CD4-positive, alpha-beta T cell treated with Interleukin-6 for 4 hours (primary cell): Measurements from ENCODE around the gene MRPS6.

Experiments used
- DNase-seq: peaks from one replicate; pipeline ENCODE4 v3.0.0-alpha.2; 2020; ENCODE audit warnings: mixed read lengths

MRPS6 gene

DNA sequence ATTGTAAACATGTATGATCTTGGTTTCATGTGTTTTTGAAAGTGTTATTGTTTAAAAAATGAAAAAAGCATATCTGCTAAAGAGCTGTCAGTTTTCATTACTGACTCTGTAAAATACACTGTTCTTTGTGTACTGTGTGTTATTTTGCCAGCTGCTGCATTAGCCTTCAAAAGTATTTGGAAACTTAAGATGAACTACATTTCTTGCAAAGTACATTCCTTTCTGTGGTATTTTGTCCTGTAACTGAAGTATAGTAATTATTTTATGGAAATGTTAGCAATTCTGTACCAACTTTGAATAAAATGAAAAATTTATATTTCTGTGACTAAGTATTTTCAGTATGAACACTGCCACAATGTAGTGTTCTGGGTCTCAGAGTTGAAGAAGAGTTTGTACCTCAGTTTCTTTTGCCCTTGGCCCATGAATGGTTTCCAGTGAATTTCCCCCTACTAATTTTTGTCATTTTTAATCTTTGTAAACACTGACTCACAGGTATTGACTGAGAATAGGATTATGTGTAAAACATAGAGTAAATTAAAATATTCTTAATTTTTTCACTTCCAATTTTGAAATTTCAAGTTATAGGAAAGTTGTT is 32.7 kb downstream of the MRPS6 start:
- no peak for DNase-seq

DNA sequence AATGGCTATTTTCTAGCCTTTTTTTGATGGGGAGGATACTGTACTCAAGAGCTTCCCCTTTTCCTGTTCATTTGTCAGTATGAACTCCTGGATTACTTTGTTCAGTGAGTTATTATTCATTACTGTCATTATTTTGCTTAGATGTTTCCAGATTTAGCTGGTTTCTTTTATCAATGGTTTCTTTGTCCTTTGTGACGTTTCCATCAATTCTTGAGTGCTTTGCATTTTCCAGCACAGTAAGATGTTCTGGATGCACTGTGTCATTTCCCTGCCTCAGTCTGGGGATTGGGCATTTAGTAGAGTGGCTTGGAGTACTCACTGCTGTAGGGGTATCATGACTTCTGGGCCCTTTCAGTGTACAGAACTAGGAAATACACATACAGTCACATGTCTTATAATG is 34.2 kb downstream of the MRPS6 start:
- DNase-seq: no peak

DNA sequence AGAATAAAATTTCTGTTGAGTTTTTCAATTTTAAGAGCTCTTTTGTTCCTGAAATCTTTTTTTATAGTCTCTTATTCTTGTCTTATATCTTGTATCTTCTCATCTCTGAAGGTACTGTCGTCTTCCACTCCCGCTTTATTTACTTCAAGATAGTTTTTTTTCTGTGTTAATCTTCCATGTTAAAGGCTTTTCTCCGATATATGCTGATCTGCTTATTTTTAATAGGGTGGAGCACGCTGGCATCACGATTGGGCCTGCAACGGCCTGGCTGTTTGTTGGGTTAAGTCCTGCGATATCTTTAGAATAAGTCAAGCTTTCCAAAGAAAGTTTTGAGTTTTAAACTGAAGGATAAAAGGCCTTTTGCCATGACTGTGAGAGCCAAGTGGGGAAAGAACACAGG is 35.7 kb downstream of the MRPS6 start:
- DNase-seq: no peak

DNA sequence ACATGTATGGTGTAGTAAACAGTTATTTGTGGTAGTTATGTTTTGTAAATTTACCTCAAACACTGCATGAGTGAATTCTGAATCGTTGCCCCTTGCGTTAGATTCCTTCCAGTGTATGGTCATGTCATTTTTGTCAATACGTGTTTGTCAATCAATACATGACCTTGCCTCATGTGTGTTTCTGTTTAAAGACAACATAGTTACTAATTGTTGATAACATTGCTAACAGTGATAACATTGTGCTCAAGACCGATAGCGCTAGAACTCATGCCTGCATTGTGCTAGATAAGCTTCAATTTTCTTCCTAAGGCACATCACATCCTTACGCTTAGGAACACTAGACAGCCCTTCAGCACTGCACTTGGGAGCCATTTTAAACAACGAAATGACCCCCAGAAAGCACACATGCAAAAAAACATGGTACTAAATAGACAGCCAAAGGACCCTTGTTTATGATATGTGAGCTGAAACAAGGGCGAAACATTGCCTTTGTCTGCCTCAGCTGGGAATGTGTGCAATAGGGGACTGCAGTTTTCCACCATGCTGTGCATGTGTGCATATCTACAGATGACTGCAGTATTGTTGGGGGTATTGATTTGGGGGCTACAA is 37.3 kb downstream of the MRPS6 start:
- no peak for DNase-seq

DNA sequence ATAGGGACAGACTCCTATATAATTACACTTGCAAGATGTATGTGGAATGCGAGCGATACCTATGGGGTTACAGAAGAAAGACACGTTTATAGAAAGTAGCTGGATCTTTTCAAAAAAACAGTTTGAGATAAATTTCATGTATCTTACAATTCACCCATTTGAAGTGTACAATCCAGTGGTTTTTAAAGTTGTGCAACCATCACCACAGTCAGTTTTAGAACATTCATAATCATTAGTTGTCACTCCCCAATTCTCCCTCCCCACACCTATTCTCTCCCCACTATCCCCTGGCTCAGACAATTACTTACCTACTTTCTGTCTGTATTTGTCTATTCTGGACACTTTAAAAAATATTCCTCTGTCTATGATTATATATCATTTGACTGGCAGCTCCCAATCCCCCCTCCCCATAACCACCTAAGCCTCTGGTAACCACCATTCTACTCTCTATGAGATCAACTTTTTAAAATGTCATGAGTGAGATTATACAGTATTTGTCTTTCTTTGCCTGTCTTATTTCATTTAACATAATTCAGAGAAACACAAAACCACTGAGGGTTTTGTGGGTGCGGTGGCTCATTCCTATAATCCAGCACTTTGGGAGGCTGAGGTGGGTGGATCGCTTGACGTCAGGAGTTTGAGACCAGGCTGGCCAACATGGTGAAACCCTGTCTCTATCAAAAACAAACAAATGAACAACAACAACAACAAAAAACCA is 39.1 kb downstream of the MRPS6 start:
- DNase-seq: no peak

DNA sequence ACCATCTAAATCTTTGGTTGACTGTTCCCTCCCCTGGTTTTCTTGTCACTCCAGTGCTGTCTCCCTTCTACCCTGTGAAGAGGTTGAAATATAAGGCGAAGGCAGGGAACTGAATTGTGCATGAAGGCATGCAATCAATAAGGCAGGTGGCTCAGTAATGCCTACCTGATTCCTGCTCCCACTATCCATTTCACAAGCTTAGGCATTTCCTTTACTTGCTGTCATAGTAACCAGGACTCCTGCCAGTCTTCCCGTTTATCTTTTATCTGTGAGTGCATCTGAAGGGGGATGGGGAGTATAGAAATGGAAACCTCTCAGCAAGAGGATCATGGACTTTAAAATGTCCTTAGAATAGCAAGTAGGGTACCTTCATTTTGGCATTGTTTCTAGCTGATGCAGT is 40.5 kb downstream of the MRPS6 start:
- DNase-seq: no peak

DNA sequence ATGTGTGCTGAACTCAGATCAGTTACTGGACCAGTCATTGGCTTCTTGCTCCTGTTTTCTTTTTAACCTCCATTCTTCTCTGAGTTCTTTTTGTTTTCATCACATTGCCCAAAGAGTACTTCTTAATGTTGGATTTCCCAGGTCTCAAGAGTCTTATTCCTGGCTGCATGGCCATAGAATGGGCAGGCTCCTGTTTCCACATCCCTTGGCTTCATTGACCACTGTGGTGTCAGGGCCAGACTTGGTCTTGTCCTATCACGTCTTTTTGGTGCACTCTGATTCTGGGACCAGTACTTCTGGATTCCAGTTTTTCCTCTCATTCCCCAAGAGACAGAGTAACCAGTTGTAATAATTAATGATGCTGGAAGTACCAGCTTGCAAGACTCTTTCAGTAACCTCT is 41.8 kb downstream of the MRPS6 start:
- no peak for DNase-seq

DNA sequence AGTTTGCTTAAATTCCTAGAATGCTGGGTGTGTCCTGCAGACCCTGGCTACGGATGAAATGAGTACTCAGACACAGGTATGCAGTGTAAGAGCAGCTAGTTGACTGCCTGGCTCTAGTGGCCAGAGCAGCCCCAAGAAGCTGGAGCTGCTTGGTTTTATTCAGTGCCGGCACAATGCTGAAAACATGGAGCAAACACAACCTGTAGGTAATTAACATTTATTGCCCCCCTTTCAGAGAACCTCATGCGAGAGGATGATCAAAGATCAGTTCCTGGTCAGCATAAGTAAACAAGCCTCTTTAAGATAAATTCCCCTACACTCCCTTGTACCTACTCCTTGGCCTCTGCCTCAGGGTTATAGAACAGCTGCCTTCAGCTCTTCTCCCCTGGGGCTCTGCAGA is 43.2 kb downstream of the MRPS6 start:
- no peak for DNase-seq

DNA sequence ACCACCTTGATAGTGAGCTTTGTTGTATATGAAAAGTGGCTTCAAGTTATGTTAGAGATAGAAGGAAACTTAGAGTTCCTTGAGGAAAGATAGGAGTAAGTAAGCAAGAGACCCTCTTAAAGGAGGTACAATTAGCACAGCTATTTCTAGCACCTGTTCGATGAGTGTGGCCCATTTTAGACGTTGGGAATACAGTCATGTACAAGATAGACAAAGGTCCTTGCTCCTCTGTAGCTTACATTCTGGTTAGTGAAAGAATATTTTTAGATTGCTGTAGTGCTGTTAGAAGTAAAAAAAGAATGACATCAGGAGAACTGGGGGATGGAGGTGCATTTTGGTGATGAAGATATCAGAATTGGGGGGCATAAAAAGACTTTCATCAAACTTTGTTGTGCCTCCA is 47.5 kb downstream of the MRPS6 start:
- no peak for DNase-seq

DNA sequence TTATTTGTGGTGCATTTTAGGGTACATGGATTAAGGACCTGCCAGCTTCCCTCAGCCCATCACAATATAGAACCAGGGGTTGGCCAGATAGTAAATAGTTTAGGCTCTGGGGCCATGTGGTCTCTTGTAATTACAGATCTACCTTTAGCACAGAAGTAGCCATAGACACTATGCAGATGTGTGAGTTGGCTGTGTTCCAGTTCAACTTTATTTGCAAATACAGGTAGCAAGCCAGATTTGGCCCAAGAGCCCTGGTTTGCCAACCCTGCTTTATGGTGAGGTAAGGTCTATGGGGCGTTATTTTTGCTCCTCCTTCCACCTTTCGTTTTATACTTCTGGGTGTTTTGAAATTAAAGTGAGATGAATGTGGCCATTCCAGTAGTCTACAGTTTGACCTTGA is 48.7 kb downstream of the MRPS6 start:
- no peak for DNase-seq

DNA sequence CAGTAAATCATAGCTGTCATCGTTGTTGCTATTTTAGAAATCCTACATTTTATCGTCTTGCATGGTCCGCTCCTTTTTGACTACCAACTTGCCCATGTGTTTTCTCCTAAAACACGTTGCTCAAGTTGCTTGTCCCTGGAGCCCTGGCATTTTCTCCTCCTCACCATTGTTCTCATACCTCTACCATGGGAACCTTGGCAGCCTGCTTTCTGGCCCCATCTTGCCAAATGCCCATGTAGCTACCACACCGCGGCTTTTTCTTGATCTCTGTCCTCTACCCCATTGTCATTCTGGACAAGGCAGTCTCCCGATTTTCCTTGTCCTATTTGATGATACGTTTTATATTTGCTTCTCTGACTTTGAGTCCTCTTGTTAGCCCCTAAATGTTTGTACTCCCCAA is 50.2 kb downstream of the MRPS6 start:
- no peak for DNase-seq

DNA sequence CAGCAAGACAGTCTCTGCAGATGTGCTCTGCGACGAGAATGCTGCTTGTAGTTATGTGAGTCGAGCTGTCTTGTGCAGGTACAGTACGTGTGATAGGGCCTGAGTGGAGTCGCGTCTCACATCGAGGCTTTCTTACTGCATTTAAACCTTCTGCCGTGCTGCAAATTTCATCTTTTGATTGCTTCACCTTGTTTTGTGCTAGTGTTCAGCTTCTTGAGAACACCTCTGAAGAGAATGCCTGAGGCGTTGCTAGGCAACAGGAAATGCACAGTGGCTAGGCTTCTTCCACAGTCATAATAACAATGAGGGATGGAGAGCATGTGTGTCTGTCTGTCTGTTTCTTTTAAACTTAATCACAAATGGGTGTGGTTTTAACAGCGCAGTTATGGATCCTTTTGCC is 52.9 kb downstream of the MRPS6 start:
- DNase-seq: peak; percentile 41

DNA sequence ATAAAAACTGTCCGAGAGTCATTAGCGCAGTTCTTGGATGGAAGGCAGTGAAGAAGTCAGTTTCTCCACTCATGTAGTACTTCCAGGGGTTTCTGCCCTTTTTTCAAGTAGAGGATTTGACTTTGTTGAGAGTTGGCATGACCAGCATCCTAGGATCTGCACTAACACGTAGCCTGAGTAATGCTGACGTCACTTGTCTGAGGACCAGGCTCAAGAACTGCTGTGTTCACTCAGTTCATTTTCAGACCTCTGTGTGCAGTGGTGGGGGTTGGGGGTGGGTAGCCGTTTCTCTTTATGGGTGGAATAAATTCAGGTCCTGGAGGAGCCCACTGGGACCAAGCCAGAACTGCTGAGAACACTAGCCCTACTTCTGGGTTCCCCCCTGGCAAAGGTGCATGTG is 53.3 kb downstream of the MRPS6 start:
- no peak for DNase-seq

DNA sequence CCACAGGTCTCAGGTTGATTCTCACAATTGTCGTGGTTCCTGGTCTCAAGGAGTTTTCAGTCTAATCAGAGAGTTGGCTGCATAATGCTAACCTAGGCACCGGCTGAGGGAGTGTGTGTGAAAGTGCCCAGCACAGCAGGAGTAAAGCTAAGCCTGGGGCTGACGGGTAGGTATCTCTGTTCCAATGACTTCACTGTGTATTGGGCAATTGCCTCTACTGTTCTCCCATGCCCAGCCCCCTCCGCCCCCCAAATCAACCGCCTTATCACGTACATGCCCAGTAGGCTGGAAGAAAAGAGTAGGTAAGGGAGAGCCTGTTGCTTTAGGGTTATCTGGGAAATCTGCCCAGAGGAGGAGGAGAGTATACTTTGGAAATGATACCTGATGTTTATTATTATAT is 54.7 kb downstream of the MRPS6 start:
- DNase-seq: no peak

DNA sequence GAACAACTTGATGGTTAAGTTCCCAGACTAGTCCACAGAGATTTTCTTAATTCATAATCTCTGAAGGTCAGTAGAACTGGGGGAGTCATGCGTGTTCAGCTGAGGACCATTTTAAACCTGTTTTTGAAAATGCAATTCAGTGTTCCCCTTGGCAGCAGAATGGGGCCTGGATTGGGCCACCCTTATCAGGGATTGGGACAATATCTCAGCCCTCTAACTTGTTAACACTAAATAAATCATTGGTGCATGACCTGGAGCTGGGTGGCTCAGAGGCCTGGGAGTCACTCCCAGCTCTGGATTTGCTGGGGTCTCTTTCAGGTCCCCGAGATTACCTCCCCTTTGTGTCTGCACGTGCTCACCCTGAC is 55.3 kb downstream of the MRPS6 start:
- no peak for DNase-seq

DNA sequence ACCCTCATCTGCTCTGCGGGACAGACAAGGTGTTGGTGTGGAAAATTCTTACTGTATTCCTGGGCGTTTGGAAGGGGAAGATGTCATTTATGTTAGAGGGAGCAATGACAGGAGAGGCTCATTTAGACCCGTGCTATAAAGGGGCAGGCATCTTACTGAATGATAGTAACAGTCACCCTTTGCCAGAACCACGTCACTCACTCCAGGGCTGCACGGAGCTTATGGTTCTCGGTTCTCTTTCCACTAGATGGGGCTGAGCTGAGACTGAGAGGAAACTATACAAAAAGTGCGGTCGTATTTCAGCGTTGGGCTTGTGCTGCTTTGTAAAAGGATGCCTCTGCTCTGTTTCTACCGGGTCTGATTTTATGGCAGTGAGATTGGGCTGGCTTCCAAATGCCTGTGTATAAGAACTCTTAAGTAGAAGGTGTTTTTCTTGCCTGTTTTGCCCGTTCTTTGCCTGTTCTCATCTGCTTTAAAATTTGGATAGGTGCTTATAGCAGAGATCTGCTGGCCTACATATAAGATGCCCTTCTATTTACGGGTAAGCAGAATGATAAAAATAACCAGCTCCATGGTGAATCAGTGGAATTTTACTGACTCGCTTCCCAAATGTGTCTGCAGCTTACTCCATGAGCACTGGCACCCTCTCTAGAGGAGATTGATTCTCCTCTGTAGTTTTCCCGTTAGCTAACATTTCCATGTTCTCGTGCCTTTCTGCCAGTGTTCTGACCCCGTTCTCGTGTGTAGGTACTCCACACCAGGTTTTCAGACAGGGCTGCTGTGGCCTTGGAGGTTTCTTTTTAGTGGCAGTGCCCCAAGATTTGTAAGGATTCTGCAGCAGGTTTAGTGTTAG is 55.9 kb downstream of the MRPS6 start:
- peak; percentile 69 for DNase-seq

DNA sequence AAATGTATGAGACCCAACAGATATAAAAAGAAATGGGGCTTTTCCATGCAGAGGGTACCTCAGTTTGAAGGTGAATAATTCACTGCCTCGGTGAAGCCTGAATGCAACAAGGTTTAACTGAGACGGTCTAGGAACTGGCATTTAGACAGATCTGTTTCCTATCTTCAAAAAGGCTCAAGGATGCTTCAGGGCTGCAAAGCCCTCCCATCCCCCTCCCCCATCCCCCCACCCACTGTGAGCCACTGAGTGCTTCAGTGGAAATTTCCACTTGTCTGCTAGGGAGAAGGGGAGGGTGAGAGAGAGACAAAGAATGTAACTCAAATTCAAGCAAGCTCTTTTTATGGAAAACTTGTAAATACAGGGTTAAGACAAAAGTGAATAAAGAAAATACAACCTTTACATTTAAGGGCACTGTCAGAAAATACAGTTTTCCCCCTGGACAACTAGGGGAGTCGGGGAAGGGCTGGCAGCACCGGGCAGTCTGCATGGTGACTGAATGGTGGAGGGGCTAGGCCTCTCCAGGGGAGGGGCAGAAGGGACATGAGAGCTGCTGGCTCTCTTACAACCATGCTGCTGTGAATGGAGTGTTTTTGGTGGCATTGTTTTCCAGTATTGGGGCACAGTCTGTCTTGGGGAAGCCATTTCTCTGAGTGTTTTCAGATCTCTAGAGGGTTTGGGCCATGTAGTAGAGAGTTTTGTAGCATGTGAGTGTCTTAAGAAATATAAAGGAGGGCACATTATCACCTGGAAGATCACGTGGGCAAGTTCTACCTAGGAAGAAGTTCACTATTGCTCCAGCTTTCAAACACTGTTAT is 56.7 kb downstream of the MRPS6 start:
- peak; percentile 66 for DNase-seq

DNA sequence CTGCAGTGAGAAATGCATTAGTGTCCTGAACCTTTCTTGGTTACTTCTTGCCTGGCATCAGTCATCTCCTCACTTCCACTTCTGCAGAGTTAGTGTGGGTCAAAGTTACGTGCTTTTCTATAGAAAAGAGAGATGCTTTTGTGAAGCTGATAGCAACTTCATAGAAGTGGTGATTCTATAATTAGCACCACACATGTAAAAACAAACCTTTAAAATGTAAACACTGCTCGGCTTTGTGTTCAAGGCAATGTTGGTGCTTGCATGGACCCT is 57.3 kb downstream of the MRPS6 start:
- DNase-seq: no peak

DNA sequence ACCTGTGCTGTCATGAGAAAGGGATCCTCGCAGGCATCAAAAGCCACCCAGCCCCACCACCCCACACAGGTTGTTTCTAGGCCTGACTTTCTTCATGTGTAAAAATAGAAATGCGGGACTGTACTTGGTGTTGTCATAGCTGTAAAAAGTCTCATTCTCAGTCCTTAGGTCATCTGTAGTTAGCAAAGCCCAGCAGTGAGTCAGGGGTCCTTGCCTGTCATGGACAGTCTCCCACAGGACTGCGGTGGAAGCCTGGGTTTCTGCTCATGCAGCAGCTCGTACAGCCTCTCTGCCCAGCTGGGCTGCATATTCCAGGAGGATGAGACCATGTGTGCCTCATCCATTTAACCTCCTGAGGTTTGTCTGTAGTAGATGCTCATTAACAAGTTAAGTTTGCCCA is 58.2 kb downstream of the MRPS6 start:
- no peak for DNase-seq

DNA sequence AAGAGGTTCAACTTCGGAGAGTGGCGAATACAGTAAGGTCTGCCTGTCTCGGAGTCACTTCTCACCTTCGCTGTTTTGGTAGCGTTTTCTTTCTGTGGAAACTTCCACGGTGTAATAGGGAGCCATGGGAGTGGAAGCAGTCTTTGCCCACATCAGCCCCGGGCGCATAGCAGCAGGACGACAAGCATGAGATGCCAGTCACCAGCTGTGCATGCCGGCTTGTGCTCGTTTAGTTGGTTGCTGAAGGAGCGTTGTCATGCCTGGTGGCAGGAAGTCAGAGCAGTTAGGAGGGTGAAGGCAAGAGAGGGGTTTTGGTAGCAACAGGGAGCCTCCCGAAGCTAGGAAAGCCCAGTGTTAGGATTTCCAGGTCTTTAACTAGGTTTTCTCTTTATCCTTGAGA is 58.8 kb downstream of the MRPS6 start:
- DNase-seq: peak; percentile 41

DNA sequence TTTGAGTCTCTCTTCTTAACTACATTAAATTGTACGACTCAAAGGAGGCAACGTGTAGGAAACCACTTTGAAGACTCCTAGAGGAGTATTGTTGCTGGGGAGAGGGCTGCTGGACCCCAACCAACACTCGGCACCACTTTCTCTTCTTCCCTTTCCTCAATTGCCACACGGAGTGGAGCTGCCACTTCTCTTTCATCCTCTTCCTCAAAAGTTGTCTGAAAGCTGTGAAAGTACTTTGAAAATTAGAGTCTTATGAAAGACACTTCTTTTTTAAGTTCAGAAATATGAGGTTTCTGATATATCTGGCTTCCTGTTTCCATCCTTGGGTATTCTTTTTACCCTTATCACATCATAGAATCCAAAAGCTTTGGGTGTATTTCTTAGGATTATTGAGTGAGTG is 59.5 kb downstream of the MRPS6 start:
- no peak for DNase-seq

DNA sequence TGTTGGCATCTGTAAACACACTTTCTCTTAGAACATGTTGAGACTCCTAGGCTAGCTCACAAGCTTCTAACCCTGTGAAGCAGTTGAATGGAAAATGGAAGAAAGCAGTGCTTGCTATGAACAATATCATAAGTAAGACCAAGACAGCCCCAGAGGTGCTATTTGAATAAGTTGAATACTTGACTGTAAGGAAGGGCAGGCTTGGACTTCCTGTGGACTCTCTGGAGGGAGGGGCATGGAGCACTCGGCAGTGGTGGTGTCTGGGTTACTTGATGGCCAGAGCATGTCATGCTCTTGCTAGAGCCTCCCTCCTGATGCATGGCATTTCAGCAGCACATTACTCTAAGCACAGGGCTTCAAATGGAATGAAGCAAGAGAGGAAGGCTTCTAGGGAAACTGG is 60.0 kb downstream of the MRPS6 start:
- DNase-seq: no peak

DNA sequence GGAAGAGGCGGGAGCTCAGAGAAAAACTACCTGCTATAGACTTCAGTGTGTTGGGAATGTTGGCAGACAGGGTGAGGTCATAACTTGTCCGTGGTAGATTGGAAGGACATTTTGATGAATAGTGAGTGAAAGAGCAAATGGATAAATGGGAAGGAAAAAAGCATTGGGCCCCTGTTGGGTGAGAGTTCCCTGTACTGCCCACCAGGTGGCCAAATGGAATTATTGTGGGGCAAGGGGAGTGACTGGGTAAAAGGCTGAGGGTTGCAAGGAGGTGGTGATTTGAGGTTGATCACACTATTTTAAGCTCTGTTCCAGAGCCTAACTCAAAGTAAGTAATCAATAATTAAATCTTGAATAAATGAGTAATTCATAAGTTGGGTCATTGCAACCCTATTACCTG is 60.4 kb downstream of the MRPS6 start:
- DNase-seq: no peak
